Measurements from ENCODE around the gene TPX2.
"Not testable (repeated sequence)": the region's sequence is repeated elsewhere in the genome, so short reads cannot be mapped to it uniquely, and the experiment has no call there.

The TPX2 gene

GRCh38 chr20:31720486-31721407 is 18.3 kb upstream of the TPX2 start:
- peak; percentile 56 for DNase-seq (ENCODE audit: low spot score)

GRCh38 chr20:31721408-31722256 is 17.5 kb upstream of the TPX2 start:
- peak; percentile 2 for DNase-seq (ENCODE audit: low spot score)

- DNase-seq (ENCODE audit: low spot score) = peak; percentile 72
Observed at GRCh38 chr20:31722257-31723068, 16.6 kb upstream of the TPX2 start, which contains the start of gene BCL2L1. TSS of gene BCL2L1 (minus strand) at chr20:31722868. CDS start at chr20:31722218, 650 bp downstream.

- DNase-seq (ENCODE audit: low spot score) = no peak
Observed at GRCh38 chr20:31723069-31723318, 16.1 kb upstream of the TPX2 start.

- DNase-seq (ENCODE audit: low spot score) = peak; percentile 100
Observed at GRCh38 chr20:31723319-31724078, 15.6 kb upstream of the TPX2 start.

GRCh38 chr20:31731321-31731717 is 7.8 kb upstream of the TPX2 start:
- no peak for DNase-seq (ENCODE audit: low spot score)

- no peak for DNase-seq (ENCODE audit: low spot score)
Observed at GRCh38 chr20:31739550-31739977, 474 bp downstream of the TPX2 start.

- no peak for DNase-seq (ENCODE audit: low spot score)
Observed at GRCh38 chr20:31740208-31740607, 1.1 kb downstream of the TPX2 start.

- no peak for DNase-seq (ENCODE audit: low spot score)
Observed at GRCh38 chr20:31740656-31741323, 1.7 kb downstream of the TPX2 start.

- no peak for DNase-seq (ENCODE audit: low spot score)
Observed at GRCh38 chr20:31746068-31746878, 7.2 kb downstream of the TPX2 start.

GRCh38 chr20:31747028-31747427 is 7.9 kb downstream of the TPX2 start:
- not testable (repeated sequence) for DNase-seq (ENCODE audit: low spot score)

GRCh38 chr20:31747640-31748039 is 8.6 kb downstream of the TPX2 start:
- DNase-seq (ENCODE audit: low spot score) = no peak

GRCh38 chr20:31749223-31749622 is 10.1 kb downstream of the TPX2 start:
- DNase-seq (ENCODE audit: low spot score) = no peak

GRCh38 chr20:31751126-31751525 is 12.0 kb downstream of the TPX2 start:
- DNase-seq (ENCODE audit: low spot score) = no peak

GRCh38 chr20:31757254-31757653 is 18.2 kb downstream of the TPX2 start:
- no peak for DNase-seq (ENCODE audit: low spot score)

GRCh38 chr20:31758521-31758920 is 19.4 kb downstream of the TPX2 start:
- DNase-seq (ENCODE audit: low spot score) = no peak

- no peak for DNase-seq (ENCODE audit: low spot score)
Observed at GRCh38 chr20:31758991-31759390, 19.9 kb downstream of the TPX2 start.

- no peak for DNase-seq (ENCODE audit: low spot score)
Observed at GRCh38 chr20:31759836-31760518, 20.9 kb downstream of the TPX2 start.

- no peak for DNase-seq (ENCODE audit: low spot score)
Observed at GRCh38 chr20:31760519-31761240, 21.6 kb downstream of the TPX2 start.
